ENCODE measurements around the gene STK17A. TPM values are rescaled to one million over a fixed set of nuclear protein-coding genes. Genes with fewer than 3 reads are reported as not detected.

The STK17A gene
- total RNA-seq, 6 experiments from 2014 or later, result 59.0 to 79.2 (median 62.8) TPM

- peak overlapping the region; percentile 76 for H3K4me3 Mint-ChIP-seq
- H3K36me3 Mint-ChIP-seq (ENCODE audit: low read depth), result peaks cover 33% of the 10 kb centered on the region
- no peak for DNase-seq
- peaks cover 3% of the 10 kb centered on the region; the same call in 1 of the 2 replicates for H3K27me3 Mint-ChIP-seq (ENCODE audit: insufficient read depth)
- TF ChIP-seq CTCF (IDR thresholded peaks at IDR 0.05), result no peak
- no peaks in the 10 kb centered on the region for H3K9me3 Mint-ChIP-seq
- H3K4me1 Mint-ChIP-seq (ENCODE audit: low read depth), result peaks cover 92% of the 10 kb centered on the region
- peak overlapping the region; percentile 97 for H3K27ac Mint-ChIP-seq
Observed at GRCh38 chr7:43649755-43650274, 66.9 kb downstream of the STK17A start.

- Mint-ChIP-seq H3K27ac (peak overlapping the region; percentile 97), H3K4me1 (ENCODE audit: low read depth) (peaks cover 88% of the 10 kb centered on the region), H3K4me3 (peak overlapping the region; percentile 76), H3K27me3 (ENCODE audit: insufficient read depth) (peaks cover 3% of the 10 kb centered on the region; the same call in 1 of the 2 replicates), H3K9me3 (no peaks in the 10 kb centered on the region), H3K36me3 (ENCODE audit: low read depth) (peaks cover 28% of the 10 kb centered on the region)
- DNase-seq, result peak; percentile 85
- no peak for TF ChIP-seq CTCF (IDR thresholded peaks at IDR 0.05)
Observed at GRCh38 chr7:43650457-43651052, 67.6 kb downstream of the STK17A start.

- DNase-seq, result no peak
- Mint-ChIP-seq H3K4me1 (ENCODE audit: low read depth) (peaks cover 84% of the 10 kb centered on the region), H3K36me3 (ENCODE audit: low read depth) (peaks cover 38% of the 10 kb centered on the region), H3K27ac (peak overlapping the region; percentile 97), H3K9me3 (no peaks in the 10 kb centered on the region), H3K27me3 (ENCODE audit: insufficient read depth) (peaks cover 3% of the 10 kb centered on the region; the same call in 1 of the 2 replicates), H3K4me3 (no peak overlapping the region)
- peak; percentile 29; the same call in 1 of the 2 replicates for TF ChIP-seq CTCF (IDR thresholded peaks at IDR 0.05)
Observed at GRCh38 chr7:43652364-43652763, 69.5 kb downstream of the STK17A start.

GRCh38 chr7:43653466-43653865 is 70.6 kb downstream of the STK17A start:
- Mint-ChIP-seq H3K4me3 (no peak overlapping the region), H3K27ac (no peak overlapping the region), H3K4me1 (ENCODE audit: low read depth) (peaks cover 82% of the 10 kb centered on the region), H3K36me3 (ENCODE audit: low read depth) (peaks cover 45% of the 10 kb centered on the region), H3K9me3 (no peaks in the 10 kb centered on the region), H3K27me3 (ENCODE audit: insufficient read depth) (peaks cover under 1% of the 10 kb centered on the region; the same call in 1 of the 2 replicates)
- no peak for TF ChIP-seq CTCF (IDR thresholded peaks at IDR 0.05)
- no peak for DNase-seq

- Mint-ChIP-seq H3K27me3 (ENCODE audit: insufficient read depth) (no peaks in the 10 kb centered on the region; the same call in 1 of the 2 replicates), H3K4me1 (ENCODE audit: low read depth) (peaks cover 82% of the 10 kb centered on the region), H3K4me3 (no peak overlapping the region), H3K27ac (peak overlapping the region; percentile 24), H3K9me3 (no peaks in the 10 kb centered on the region), H3K36me3 (ENCODE audit: low read depth) (peaks cover 50% of the 10 kb centered on the region)
- no peak for TF ChIP-seq CTCF (IDR thresholded peaks at IDR 0.05)
- DNase-seq, result no peak
Observed at GRCh38 chr7:43653891-43654504, 71.1 kb downstream of the STK17A start.

Measured in HFFc6 (cell line).